Middle frontal gyrus (tissue), 1 donor: ENCODE data around the gene PSMB11.
"Not testable (repeated sequence)": the region's sequence is repeated elsewhere in the genome, so short reads cannot be mapped to it uniquely, and the experiment has no call there.

Experiments
- DNase-seq: peaks from one replicate; pipeline ENCODE4 v3.0.0-alpha.2; 2015; ENCODE audit warnings: low spot score; ENCODE audit errors: extremely low spot score

PSMB11 gene, protein sequence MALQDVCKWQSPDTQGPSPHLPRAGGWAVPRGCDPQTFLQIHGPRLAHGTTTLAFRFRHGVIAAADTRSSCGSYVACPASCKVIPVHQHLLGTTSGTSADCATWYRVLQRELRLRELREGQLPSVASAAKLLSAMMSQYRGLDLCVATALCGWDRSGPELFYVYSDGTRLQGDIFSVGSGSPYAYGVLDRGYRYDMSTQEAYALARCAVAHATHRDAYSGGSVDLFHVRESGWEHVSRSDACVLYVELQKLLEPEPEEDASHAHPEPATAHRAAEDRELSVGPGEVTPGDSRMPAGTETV

DNA sequence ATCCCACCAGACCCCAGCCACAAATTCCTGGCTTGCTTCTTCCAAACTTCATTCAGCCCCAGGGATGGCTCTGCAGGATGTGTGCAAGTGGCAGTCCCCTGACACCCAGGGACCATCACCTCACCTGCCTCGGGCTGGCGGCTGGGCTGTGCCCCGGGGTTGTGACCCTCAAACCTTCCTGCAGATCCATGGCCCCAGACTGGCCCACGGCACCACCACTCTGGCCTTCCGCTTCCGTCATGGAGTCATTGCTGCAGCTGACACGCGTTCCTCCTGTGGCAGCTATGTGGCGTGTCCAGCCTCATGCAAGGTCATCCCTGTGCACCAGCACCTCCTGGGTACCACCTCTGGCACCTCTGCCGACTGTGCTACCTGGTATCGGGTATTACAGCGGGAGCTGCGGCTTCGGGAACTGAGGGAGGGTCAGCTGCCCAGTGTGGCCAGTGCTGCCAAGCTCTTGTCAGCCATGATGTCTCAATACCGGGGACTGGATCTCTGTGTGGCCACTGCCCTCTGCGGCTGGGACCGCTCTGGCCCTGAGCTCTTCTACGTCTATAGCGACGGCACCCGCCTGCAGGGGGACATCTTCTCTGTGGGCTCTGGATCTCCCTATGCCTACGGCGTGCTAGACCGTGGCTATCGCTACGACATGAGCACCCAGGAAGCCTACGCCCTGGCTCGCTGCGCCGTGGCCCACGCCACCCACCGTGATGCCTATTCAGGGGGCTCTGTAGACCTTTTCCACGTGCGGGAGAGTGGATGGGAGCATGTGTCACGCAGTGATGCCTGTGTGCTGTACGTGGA is at the start of gene PSMB11:
PSMB11 (plus strand) TSS at position 51 of the 804 bp plus-strand sequence; CDS start at position 65, 14 bp downstream.
- no peak for DNase-seq

DNA sequence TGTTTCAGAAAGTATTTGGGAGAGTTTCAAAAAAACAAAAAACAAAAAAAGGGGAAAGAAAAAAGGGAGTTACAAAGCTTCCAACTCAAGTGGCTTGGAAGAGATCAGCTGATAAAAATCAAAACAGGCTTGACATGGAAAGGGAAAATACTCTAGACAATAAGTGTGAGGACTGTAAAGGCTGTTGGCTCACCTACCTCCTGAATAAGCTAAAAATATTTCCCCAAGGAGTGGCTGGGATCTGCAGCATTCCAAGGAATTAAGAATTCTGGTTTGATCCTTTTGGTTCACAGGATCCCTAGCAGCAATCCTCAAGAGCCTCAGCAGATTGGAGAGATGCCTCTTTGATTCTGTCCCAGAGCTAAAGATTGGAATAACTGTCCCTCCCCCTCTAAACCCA is 48.5 kb upstream of the PSMB11 start:
- DNase-seq, result no peak

DNA sequence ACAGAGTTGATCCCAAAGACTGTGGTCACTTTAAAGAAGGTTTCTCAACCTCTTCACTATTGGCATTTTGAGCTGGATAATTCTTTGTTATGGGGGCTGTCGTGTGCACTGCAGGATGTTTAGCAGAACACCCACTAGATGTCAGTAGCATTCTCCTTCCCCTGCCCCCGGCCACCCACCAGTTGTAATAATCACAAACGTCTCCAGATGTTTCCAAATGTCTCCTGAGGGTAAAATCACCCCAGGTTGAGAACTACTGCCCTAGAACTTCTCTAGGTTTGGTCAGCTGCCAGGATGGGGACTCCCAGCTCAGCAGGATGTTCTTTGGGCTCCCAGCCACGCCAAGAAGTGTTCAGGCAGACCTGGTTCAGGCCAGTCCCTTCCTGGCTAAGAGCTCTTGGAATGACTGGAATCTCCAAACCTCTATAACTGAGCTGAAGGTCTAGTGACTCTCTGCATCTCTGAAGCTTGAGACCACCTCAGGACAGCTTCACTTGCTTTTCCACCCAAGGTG is 47.2 kb upstream of the PSMB11 start:
- no peak for DNase-seq

DNA sequence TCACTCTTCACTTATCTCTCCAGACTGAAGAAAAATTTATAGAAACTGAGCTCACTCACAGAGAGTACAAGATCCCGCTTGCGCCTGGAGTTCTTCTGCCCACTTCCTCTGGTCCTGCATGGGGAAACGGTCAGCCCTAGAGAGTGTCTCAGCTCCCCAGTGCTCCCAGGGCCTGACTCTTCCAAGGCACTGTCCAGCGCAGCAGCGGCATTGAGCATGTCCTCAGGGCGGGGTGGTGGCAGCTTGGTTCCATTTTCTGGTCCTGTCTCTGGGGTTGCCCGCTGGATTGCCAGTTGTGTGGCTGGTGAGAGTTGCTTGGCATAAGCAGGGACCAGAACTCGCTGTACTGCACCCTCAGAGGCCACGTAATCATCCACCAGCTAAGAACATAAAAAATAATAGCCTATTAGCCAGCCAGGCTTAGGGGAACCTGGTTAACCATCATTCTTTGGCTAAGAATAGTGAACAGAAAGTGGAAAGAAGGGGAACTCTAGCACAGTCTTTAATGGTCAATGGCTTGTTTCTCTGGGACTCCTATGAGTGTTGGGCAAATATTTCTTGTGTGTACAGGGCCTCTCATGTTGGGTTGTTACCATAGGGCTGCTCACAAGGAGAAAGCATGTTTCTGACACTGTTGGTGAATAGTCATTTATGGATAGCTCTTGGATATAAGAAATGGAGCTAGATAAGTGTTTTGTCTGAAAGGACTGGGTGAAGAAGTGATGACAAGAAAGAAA is 46.0 kb upstream of the PSMB11 start:
- no peak for DNase-seq

DNA sequence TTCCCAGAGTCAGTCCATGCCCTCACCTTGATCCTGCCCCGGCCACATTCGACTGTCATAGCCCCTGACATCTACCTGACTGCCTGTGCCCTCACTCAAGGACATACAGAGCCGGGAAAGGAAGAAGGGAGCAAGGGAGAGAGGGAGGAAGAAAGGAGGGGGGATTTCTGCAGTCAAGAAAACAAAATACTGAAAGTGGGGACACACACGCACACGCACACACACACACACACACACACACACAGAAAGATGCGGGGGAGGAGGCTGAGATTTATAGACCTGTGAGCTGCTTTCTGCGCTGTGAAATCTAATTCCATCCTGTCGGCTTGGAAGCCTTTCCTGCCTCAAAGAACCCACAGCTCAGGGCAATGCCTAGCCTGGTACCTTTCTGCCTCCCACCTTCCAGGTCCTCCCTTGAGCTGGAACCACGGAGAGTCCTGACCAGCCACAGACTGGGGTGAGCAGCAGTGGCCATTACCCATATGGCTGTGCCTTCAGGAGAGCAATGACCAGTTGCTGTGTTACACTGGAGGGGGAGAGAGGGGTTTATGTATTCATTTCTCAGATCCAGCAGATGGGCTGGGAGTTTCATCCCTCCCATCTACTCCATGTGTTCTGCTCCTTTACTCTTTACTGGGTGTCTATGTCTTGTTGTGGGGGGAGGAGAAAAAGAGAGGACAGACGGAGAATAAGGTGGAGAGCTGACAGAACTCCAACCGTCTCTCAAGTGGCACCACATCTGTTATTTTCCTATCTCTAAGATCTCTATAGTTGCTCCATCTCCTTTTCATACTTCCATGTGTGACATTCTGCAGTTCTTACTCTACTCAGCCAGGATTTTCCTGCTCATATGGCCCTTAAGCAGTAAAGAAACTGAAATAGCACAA is 45.0 kb upstream of the PSMB11 start:
- DNase-seq, result no peak

DNA sequence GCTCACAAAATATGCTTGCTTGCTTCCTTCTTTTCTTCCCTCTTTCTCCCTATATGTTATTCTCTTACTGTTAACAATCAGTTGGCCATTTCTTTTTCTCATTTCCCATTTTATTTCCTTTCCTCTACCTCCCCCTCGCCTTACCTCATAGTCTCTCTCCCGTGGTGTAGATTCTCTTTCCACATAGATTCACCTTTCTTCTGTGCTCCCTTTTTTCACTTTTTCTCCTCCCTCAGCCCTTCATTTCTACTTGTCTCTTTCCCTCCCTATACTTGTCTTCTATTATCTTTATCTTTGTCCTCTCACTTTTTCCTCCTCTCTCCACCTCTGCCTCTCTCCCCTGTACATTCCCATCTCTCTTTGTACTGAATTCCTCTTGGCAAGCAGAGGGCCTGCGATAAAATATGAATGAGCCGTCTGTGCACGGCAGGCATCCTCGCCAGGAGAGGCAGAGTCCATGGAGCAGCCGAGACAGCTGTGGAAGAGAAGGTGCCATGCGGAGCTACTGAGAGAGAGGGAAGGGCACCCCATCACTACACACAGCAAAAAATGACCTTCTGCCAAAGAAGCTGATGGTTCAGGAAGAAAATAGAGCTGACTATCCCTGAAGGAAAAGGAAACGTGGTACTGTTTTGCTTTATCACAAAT is 44.2 kb upstream of the PSMB11 start:
- no peak for DNase-seq

DNA sequence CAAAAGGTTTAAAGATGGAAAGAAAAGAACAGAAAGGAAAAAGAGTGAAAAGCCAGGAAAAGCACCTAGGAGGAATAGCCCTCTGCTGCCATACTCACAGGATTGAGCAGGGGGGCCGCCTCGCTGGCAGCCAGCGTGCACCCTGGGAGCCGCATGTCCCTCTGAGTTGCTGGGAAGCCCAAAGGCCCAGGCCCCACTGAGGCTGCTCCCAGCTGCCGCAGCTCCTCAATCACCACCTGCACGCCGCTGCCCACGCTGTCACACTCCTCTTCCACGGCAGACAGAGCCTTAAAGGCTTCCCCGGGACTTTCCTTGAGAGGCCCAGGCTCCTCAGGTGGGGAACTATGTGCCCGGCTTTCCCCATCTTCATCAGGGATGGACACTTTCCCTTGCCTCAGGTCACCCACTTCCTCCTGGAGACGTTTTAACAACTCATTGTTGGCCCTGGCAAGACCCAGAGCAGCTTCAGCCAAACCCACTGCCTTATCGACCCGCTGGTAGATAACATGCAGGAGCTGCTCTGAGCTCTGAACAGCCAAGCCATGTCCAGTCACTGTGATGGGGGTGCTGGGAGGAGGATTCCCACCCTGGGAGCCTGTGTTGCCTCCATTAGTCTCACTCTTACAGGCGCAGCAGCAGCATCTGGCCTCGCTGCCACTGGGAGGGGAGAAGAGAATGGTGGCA is 43.5 kb upstream of the PSMB11 start:
- DNase-seq, result no peak

DNA sequence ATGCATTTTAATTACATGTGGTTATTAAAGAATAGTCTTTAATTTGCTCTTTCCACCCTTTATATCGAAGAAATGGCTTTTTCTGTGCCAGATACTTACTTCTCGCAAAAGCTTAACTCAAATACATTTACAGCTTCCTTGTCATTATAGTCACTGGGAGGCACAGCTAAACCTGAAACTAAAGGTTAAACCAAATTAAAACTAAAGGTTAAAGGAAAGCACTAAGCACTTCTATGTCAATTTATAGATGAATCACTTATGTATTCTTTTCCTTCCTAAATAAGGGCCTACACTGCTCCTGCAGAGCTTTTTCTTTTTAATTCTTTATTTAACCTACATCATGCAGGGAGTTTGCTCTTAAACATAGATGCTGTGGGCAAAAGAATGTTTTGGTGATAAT is 41.2 kb upstream of the PSMB11 start:
- DNase-seq, result no peak

DNA sequence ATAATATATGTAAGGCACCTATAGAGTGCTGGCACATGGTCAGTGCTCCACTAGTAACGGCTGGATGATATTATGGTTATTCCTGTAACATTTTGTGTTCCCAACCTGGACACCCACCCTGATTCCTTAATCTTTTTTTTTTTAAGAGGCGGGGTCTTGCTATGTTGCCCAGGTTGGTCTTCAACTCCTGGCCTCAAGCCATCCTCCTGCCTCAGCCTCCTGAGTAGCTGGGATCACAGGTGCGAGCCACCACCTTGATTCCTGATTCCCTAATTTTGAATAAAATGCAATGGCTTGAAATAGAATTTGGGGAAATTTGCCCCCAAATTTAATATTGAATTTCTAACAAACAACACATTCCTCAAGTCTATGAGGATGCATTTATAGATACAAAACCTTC is 39.4 kb upstream of the PSMB11 start:
- DNase-seq, result no peak

DNA sequence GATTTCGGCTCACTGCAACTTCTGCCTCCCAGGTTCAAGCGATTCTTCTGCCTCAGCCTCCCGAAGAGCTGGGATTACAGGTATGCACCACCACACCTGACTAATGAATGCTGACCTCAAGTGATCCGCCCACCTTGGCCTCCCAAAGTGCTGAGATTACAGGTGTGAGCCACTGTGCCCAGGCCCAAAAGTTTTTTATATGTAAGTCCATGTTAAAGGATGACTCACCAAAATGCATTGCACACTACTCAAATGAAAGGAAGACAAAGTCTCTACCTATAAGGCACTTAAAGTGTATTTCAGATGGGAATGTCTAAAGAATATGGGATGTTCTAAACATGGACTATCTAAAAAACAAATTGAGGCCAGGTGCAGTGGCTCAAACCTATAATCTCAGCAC is 37.7 kb upstream of the PSMB11 start:
- not testable (repeated sequence) for DNase-seq

DNA sequence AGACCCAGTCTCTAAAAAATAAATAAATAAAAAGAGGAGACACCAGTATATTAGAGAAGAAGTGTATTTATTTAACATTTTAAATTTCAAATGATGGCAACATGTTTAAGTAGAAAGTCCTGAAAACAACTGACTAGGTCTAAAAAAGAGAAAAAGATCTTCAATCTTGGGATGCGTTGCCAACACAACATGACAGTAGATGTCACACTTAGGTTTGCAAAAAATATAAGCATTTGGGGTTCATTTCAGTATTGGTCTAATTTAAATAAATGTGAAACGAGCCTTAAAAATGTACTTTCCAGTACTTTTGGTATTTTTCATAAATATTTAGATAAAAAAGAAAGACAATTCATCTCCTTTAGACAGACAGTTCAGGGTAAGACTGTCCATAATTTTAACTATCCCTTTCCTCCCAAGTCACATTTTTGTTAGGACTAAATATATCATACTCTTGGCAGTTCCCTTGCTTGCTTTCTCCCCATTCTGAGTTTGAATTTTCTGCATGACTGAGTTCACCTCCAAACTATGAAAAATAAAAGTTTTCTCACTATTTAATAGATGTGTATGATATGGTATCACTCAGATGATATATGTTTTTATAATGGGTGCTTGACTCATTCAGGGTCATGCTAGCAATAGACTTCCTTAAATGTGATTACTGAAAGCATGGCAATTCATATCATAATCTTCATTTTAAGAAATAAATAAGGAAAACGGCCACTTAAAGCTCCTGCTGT is 36.4 kb upstream of the PSMB11 start:
- DNase-seq, result no peak

DNA sequence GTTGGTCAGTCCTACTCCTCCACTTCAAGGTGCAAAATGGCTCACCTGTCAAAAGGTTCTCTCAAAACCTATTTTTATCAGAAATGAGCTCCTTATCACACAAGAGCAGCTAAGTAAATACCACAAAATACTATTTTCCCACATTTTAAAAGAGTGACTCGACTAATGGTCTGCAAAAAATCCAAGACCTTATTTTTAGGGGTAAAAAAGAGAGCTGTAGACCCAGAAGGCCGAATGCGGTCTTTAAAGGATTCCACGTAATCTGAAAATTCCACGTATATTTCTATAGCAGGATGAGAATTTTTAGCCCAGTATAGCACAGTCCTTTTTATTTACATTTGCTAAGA is 35.9 kb upstream of the PSMB11 start:
- no peak for DNase-seq

DNA sequence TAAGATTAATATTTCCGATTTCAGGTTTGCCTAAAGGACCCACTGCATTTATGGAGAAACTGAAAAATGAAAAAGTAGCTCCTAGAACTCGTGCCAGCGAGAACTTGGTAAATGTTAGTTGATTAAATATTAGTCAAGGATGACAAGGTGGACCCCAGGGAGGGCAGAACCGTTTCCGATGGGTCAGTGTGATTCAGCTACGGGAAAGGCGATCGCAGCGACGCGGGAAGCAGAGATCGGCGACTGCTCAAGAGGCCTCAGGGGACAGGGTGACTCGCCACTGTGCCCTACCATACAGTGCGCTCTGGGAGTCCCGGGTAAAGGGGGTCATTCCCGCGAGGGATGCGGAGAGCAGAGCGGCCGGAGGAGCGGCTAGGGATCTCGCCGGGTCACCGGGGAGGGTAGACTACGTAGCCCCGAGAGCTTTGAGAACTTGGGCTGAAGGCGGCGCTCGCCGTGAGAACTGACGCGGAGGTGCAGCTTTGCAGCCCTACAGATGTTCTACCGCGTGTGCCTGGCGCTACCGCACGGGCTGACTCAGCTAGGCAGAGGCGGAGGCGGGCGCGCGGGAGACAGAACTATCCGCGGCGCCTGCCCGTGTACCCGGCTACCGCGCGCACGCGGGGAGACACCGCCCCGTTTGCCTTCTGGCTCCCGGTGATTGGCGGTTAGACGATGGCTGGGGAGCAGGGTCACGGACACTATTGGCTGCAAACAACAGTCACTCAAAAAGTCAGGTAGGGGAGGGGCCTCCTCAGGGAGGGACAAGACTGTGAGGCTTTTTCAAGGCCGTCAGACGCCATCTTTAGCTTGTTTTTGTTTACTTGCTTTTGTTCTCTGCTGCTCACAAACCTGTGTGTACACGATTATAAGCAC is 35.2 kb upstream of the PSMB11 start:
- peak; percentile 98 for DNase-seq

DNA sequence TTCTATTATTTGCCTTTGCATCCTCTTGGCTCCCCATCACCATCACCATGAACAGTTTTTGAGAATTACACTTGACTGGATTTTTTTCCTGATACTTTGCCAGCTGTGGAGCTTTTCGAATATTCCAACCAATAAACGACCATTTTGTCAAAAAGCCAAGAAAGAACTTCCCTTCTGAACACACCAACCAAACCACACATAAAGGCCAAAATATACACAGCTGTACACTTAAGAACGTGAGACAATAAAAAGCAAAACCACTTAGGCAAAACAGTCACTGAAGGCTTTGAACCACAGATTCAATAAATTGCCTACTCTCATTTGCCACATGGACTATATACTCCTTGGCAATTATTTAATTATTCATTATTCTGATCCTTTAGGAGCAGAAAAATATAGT is 33.2 kb upstream of the PSMB11 start:
- DNase-seq, result no peak

DNA sequence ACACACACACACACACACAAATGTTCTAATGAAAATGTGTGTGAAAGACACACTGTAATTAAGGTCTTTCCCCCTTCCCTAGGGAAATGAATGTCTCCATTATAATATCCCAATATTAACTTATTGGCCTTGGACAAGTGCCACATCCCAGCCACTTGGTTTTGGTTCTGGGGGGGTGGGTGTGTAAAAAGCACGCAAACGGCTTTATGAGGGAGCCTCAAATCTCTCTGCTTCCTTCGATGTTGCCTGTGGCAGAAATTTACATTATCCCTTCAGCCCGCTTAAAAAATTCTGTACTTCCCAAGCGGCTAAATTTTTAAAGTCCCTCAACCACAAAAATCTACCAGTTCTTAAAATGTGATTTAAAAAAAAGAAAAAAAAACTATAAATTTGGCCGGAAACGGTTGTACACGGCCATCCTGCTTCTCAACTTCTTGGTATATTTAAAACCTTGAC is 32.5 kb upstream of the PSMB11 start:
- DNase-seq, result no peak

DNA sequence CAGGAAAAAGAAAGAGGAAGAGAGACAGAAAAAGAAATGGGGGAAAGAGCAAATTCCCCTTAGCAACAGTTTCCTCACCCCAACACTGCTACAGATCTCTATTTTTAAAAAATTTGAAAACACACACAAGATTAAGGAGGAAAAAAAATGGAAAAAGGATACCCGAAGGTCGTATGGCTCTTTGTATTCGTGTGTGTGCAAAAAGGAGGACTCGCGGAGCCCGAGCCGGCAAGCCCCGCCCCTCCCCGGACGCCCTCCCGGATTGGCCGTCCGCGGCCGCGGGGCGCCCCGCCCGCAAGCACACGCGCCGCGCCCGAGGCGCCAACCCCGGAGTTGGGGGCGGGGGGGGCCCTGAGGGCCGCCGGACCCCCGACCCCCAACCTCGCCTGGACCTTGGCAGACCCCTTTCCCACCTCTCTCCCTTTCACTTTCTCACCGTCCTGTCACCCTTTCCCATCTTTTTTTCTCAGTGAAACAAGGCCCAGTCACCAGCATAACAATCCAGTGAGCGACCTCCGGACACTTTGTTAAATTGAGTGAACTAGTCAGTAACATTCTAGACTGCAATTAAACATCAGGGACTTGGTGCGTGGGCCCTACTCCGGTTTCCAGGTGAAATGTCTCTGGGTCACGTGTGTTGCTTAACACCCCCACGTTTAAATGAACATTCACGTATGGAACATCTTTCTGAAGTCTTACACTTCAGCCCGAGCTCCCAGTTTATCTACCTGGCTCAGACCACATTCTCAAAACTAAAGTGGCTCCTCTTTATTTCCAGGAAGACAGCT is 31.9 kb upstream of the PSMB11 start, which contains the start of gene C14orf93:
C14orf93 (minus strand) TSS at position 205 of the 788 bp plus-strand sequence. CDS start 11,120 bp downstream, outside the sequence.
- DNase-seq, result peak; percentile 62

DNA sequence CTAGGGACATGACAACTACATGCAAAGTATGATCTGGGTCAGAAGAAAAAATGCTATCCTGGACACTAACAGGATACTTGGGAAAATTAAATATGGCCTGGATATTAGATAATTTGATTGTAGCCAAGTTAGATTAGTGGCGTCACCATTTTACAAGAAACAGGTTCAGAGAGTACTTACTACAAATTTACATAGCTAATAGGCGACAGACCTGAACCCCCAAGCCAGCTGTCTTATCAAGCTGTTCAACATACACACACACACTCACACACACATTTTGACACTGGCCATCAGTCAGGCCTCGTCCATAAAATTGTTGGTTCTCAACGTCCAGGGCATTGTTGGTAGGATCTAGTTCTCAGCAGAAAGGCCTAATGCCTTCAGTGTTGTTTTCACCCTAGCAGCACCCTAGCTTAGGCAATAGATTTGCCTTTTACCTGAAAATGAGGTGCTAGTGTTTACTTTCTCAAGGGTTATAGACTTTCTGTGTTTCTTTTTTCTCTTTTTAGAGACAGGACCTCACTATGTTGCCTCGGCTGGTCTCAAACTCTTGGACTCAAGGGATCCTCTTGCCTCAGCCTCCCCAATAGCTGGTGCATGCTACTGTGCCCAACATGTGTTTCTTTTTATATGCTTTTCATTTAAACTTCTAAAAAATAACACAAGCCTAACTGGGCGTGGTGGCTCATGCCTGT is 28.8 kb upstream of the PSMB11 start:
- no peak for DNase-seq
